Measurements from ENCODE around the gene SYK.

SYK gene

DNA sequence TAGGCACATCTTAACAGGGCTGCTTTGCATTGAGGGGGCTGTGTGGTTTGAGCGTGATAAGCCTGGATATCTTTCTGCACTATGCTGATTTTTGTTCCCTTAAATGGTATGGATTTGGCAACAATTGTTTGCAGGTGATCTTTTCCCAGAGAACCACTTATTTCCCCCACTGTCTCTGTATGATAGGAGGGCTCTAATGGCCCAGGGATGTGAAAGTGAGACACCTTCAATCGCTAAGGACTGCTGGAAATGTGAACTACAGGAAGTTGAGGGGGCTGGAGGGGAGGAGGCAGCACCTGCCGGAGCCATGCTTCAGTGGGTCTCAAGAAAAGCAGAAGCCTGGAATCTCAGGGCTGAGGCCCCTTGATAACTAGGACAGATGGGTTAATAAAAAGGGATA lies 29.4 kb downstream of the SYK start:
- in situ Hi-C loops (cut with HindIII; ENCODE audit: low sequenced_read_pairs) = no loop called here
- TF ChIP-seq, protein P1, sequence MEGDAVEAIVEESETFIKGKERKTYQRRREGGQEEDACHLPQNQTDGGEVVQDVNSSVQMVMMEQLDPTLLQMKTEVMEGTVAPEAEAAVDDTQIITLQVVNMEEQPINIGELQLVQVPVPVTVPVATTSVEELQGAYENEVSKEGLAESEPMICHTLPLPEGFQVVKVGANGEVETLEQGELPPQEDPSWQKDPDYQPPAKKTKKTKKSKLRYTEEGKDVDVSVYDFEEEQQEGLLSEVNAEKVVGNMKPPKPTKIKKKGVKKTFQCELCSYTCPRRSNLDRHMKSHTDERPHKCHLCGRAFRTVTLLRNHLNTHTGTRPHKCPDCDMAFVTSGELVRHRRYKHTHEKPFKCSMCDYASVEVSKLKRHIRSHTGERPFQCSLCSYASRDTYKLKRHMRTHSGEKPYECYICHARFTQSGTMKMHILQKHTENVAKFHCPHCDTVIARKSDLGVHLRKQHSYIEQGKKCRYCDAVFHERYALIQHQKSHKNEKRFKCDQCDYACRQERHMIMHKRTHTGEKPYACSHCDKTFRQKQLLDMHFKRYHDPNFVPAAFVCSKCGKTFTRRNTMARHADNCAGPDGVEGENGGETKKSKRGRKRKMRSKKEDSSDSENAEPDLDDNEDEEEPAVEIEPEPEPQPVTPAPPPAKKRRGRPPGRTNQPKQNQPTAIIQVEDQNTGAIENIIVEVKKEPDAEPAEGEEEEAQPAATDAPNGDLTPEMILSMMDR (IDR thresholded peaks at IDR 0.05; ENCODE audit: low read depth, low read length, missing control alignments) = no peak
- no peak for DNase-seq (ENCODE audit: low read depth)
- H3K4me3 ChIP-seq (ENCODE audit: low read depth, low read length) = no peak overlapping the region

DNA sequence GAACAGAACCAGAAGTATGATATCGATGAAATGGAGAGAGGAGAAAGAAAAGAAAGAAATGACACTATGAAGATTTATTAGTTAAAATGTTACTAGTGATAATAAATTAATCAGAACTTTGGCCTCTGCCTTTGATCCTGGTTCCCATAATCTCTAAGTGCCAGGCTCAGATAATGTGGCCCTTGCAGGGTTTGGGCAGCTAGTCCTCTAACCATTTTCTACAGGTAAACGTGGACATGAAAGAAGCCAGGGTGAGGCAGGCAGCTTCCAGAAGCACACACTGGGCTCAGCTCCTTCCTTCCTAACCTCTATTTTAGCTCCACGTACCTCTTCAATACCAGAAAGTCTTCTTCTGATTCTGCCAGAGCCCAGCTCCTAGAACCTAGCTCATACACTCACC lies 30.6 kb downstream of the SYK start:
- in situ Hi-C loops (cut with HindIII; ENCODE audit: low sequenced_read_pairs) = no loop called here
- H3K4me3 ChIP-seq (ENCODE audit: low read depth, low read length) = no peak overlapping the region
- TF ChIP-seq, protein P1 (IDR thresholded peaks at IDR 0.05; ENCODE audit: low read depth, low read length, missing control alignments) = no peak
- no peak for DNase-seq (ENCODE audit: low read depth)

DNA sequence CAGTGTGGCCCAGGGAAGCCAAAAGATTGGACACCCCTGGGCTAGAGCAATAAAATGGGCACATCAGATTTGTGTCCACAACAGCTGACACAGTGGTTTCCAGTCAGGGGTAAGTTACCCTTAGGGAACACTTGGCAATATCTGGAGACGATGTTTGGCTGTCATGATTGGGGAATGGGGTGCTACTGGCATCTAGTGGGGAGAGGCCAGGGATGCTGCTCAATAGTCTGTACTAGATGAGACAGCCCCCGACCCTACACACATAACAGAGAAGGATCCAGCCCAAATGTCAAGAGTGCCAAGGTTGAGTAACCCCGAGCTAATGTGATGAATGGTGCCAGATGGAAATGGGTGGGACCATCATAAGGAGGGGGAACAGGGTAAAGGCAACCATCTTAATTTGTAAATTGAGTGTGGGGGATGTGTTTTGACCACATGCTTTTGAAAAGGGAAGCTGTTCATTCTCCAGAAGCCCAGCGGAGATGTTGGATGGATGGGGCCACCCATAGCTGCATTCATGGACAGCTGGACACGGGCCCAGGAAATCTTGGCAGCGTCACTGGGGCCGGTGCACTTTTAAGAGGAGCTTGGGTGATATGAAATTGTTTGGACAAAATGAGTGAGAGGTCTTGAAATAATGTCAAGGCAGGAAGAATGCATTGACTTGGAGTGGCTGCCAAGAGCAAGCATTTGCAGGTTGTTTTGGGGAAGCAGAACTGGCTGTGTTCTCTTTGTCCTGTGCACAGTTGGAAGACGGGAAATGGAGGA lies 33.4 kb downstream of the SYK start:
- TF ChIP-seq, protein P1 (IDR thresholded peaks at IDR 0.05; ENCODE audit: low read depth, low read length, missing control alignments) = no peak
- DNase-seq (ENCODE audit: low read depth) = no peak
- in situ Hi-C loops (cut with HindIII; ENCODE audit: low sequenced_read_pairs) = no loop called here
- H3K4me3 ChIP-seq (ENCODE audit: low read depth, low read length) = no peak overlapping the region

DNA sequence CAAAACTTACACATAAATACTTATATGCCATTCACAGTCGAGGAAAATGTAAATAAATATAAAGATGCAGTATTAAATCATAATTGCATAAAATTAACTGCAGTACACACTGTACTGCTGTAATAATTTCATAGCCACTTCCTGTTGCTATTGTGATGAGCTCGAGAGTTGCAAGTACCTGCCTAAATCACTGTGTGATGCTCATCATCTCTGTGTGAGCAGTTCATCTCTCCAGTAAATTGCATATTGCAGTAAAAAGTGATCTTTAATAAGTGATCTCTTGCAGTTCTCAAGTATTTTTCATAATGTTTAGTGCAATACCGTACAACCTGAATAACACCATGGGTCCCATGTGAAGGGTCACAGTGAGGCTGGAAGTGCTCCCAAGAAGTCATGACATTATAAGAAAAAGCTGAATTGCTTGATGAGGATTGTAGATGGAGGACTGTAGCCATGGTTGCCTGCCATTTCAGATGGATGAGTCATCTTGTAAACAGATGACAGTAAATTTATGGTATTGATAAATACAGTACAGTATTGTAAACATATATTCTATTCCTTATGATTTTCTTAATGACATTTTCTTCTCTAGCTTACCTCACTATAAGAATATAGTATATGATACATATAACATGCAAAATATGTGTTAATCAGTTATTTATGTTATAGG lies 34.9 kb downstream of the SYK start:
- DNase-seq (ENCODE audit: low read depth) = no peak
- TF ChIP-seq, protein P1 (IDR thresholded peaks at IDR 0.05; ENCODE audit: low read depth, low read length, missing control alignments) = no peak
- in situ Hi-C loops (cut with HindIII; ENCODE audit: low sequenced_read_pairs) = no loop called here
- H3K4me3 ChIP-seq (ENCODE audit: low read depth, low read length) = no peak overlapping the region

DNA sequence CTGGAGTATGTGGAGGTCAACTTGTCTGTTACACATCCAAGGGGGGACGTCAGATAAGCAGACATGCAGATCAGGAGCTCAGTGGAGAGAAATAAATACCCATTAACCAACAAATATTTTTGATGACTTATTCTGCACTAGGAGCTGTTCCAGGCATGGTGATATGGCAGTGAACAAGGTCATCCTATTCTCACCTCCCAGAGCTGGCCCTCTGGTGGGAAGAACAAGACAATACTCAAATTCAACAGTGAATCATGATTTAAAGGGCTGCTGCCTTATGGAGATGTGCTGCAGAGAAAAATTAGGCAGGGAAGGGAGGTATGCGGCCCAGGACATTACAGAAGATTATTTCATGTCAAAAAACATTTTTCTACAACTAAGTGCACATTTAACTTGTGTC lies 36.5 kb downstream of the SYK start:
- TF ChIP-seq, protein P1 (IDR thresholded peaks at IDR 0.05; ENCODE audit: low read depth, low read length, missing control alignments) = no peak
- in situ Hi-C loops (cut with HindIII; ENCODE audit: low sequenced_read_pairs) = no loop called here
- no peak for DNase-seq (ENCODE audit: low read depth)
- no peak overlapping the region for H3K4me3 ChIP-seq (ENCODE audit: low read depth, low read length)

DNA sequence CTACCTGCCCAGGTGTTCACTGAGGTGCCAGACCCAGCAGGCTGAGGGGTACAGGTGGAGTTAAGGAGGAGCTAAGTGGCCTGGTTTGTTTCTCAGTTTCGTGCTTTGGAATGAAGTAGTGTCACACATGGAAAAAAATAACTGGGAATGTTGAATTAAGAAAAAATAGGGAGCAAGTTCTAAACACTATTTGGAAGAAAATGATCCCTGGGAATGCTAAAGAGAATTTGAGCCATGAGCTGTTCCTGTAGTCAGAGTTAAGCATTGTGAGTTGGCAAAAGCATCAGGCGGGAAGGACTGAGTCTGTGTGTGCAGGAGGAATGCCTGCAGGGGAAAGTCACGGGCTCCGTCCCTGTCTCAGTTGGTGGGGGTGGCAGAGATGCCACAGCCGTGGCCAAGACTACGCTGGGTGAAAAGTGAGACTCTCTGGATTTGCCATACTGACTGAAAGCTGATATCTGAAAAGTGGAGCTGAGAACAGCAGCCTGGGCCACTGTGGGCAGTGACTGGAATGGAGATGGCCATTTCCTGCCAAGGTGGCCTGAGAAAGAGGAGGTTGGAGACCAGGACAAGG lies 37.0 kb downstream of the SYK start:
- no peak for DNase-seq (ENCODE audit: low read depth)
- in situ Hi-C loops (cut with HindIII; ENCODE audit: low sequenced_read_pairs) = no loop called here
- TF ChIP-seq, protein P1 (IDR thresholded peaks at IDR 0.05; ENCODE audit: low read depth, low read length, missing control alignments) = no peak
- no peak overlapping the region for H3K4me3 ChIP-seq (ENCODE audit: low read depth, low read length)
